ENCODE results near the gene ZDHHC7. TPM values are rescaled to one million over a fixed set of nuclear protein-coding genes. Genes with fewer than 3 reads are reported as not detected.

ZDHHC7 gene
- total and polyA plus RNA-seq, 9 of the 15 experiments (the other 6 are each of a cell fraction or from before 2014, with no cell fraction given), result 1.7 to 49.7 (median 37.4) TPM

GRCh38 chr16:84952335-84953189 lies 58.8 kb downstream of the ZDHHC7 start (continued):
- peak; percentile 58 for TF ChIP-seq ZFP36 (IDR thresholded peaks at IDR 0.05; ENCODE audit: low read depth, low read length, partially characterized antibody)
- TF ChIP-seq PRDM10 (IDR thresholded peaks at IDR 0.05; ENCODE audit: partially characterized antibody), result peak; percentile 80
- TF ChIP-seq HDAC1 (IDR thresholded peaks at IDR 0.05), result peak; percentile 81 to 96; a peak in 2 of 4 replicates
- TF ChIP-seq FOXM1 (IDR thresholded peaks at IDR 0.05; ENCODE audit: low read depth), result peak; percentile 93
- no peak for TF ChIP-seq FOXM1 (CRISPR knock-in tag; IDR thresholded peaks at IDR 0.05; ENCODE audit: low read depth)
- TF ChIP-seq RFX5 (IDR thresholded peaks at IDR 0.05; ENCODE audit: low read depth, low read length), result no peak
- TF ChIP-seq NFE2L1 (tag; IDR thresholded peaks at IDR 0.05; ENCODE audit: borderline replicate concordance, low read depth), result no peak
- TF ChIP-seq SMARCA5 (IDR thresholded peaks at IDR 0.05), result peak; percentile 94
- peak; percentile 95 for TF ChIP-seq SMARCA4 (IDR thresholded peaks at IDR 0.05)
- TF ChIP-seq EZH2 (IDR thresholded peaks at IDR 0.05; ENCODE audit: borderline replicate concordance, low read depth, low read length), result no peak
- TF ChIP-seq EP300 (IDR thresholded peaks at IDR 0.05; ENCODE audit: low read length), result peak; percentile 94
- 0 out of 2 replicates have a peak, but pooled peaks have one; percentile 9 for TF ChIP-seq ZBTB9 (CRISPR knock-in tag; IDR thresholded peaks at IDR 0.05)
- TF ChIP-seq RBBP5 (IDR thresholded peaks at IDR 0.05; ENCODE audit: borderline replicate concordance, insufficient read depth, low read length, poor library complexity, severe bottlenecking), result peak; percentile 62
- TF ChIP-seq ZNF740 (CRISPR knock-in tag; IDR thresholded peaks at IDR 0.05), result no peak
- no peak for TF ChIP-seq ZNF740 (tag; IDR thresholded peaks at IDR 0.05)
- TF ChIP-seq NONO (IDR thresholded peaks at IDR 0.05; ENCODE audit: low read depth in 2 of 2, low read length in 1 of 2), result peak in 1 of 2 experiments; percentile 93; a peak in 2 of 4 replicates
- TF ChIP-seq POLR2G (IDR thresholded peaks at IDR 0.05; ENCODE audit: low read depth, low read length), result peak; percentile 45; the same call in 1 of the 2 replicates
- TF ChIP-seq MYC (IDR thresholded peaks at IDR 0.05; ENCODE audit: low read depth, low read length), result peak; percentile 83
- no peak for TF ChIP-seq MYC (CRISPR knock-in tag; IDR thresholded peaks at IDR 0.05; ENCODE audit: borderline replicate concordance, low read depth)

All from K562 (cell line).